GM12872 (cell line): Measurements from ENCODE around the gene HYPK.

Experiments used
- CTCF ChIP-seq: IDR thresholded peaks from 3 replicates; pipeline ENCODE4 v1.5.1; 2011; ENCODE audit warnings: low read depth, mild to moderate bottlenecking, low read length, moderate library complexity; ENCODE audit not compliant: insufficient read depth

The HYPK gene

GRCh38 chr15:43799209-43799944 lies 1.0 kb upstream of the HYPK start:
- no peak for TF ChIP-seq CTCF

- no peak for TF ChIP-seq CTCF
Observed at GRCh38 chr15:43799945-43800285, 484 bp upstream of the HYPK start, which contains the start of gene SERINC4. SERINC4 (minus strand) TSS chr15:43800220; CDS start chr15:43799986, 234 bp downstream.

- no peak for TF ChIP-seq CTCF
Observed at GRCh38 chr15:43808435-43808950, 8.1 kb downstream of the HYPK start.

GRCh38 chr15:43808960-43809678 lies 8.7 kb downstream of the HYPK start:
- TF ChIP-seq CTCF, result no peak

GRCh38 chr15:43821505-43821904 lies 21.1 kb downstream of the HYPK start:
- TF ChIP-seq CTCF, result no peak

GRCh38 chr15:43824302-43825246 lies 24.2 kb downstream of the HYPK start, which contains the start of gene MFAP1:
MFAP1 (minus strand) TSS chr15:43824690; CDS start chr15:43824569, 121 bp downstream.
- TF ChIP-seq CTCF, result no peak
